GM19023 (cell line): ENCODE data around the gene FAM110C.
"Not testable (repeated sequence)": the region's sequence is repeated elsewhere in the genome, so short reads cannot be mapped to it uniquely, and the experiment has no call there.

Experiments used
- ATAC-seq: cut with Tn5 transposase; IDR thresholded peaks from one replicate; pipeline ENCODE4 v1.9.1; 2021; ENCODE audit warnings: mild to moderate bottlenecking, moderate library complexity; ENCODE audit not compliant: unreplicated experiment

FAM110C gene

DNA sequence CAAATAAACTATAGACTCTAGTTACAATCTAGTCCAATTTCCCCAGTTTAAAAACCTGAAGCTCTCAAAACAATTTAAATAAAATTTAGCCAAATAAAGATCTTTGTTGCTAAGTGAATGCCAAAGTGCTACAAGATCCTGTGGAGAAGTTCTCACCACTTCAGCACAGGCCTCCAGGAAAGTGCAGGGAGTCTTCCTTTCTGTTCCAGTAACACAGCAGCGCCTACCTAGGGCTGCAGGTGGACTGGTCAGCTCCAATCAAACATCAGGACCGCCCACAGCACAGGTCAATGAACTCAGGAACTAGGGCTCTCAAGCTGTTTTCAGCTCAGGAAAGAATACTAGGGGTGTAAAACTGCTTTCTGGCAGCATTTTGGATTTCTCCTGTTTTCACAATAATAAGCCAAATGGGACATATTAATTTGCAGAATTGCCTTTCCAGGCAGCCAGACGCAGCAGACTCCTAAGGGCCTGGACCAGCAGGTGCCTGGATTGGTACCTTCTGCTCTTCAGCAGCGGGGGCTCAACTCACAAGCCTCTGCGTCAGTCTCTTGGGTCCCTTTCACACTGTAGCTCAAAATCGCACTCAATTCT, 1.5 kb downstream of the FAM110C start:
- no peak for ATAC-seq

- no peak for ATAC-seq
Observed at GRCh38 chr2:42788-43187, 3.5 kb downstream of the FAM110C start.

DNA sequence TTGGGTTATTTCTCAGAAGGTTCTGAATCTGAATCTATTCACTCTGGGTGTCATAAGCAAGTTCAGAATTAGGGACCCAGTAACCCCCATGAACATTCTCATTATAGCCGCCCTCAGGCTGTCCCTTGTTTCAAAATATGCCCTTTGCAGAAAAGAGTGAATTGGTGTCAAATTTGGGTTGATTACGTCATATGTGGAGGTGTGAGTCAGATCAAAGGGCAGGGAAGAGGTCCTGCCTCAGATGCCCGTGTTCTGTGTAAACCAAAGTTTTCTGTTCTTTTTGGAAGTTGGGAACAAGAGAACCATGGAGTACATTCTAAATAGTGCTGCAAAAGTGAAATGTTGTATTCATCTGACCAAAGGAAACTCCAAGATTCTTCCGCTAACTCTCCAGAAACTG, 5.8 kb downstream of the FAM110C start:
- ATAC-seq = no peak

- ATAC-seq = no peak
Observed at GRCh38 chr2:38155-38554, 8.2 kb downstream of the FAM110C start.

DNA sequence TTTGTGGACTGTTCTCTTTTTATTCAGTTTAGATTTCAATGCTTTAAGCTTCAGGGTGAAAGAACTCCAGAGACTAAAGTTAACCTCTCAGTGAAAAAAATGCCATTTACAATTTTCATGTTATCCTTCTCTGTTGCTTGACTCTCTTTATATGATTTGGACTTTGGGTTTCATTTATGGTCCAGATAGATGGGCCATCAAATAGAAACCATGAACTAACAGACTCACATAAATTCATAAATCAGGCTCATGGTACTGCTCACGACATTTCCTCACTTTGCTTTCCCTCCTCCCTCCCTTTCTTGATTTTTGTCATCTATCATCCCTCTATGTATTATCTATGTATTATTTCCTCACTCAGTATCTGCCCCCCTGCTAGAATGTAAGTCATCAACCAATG, 10.0 kb downstream of the FAM110C start:
- no peak for ATAC-seq

GRCh38 chr2:35852-36251, 10.5 kb downstream of the FAM110C start:
- no peak for ATAC-seq

DNA sequence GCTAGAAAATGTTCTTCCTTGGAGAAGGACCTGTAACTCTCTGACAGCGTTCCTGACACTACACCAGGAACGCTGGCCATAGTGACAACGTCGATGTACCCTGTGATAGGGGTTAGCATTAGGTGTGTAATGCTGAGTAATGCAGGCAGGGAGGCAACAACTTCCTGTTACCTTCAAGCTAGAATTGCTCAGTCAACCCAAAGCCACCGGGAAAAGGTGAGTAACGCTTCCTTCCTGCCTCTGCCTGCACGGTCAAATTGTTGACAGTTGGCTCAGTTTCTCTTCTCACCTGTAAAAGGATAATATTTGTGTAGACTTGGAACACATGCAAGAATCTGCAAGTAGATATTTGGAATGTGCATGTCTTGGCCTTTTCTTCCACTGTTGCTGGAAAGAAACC, 12.7 kb downstream of the FAM110C start:
- ATAC-seq = no peak

- ATAC-seq = no peak
Observed at GRCh38 chr2:32068-32467, 14.2 kb downstream of the FAM110C start.

DNA sequence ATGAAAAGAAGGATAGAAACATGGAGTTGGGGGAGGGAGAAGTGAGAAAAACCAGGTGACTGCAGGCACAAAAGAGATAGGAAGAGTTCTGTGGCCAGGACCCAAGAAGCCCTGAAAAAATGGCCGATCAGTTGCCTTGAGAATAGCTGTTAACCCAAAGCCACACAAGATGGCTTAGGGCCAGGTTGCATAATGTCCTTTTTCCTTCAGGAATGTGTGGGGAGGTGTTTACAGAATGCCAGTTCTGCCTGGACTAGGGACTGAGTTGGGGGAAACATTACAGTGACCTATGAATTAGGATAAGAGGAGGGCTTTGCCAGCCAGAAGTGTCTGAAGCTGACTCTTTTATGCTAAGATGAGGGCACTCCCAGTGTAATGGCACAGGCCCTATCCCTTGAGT, 17.1 kb downstream of the FAM110C start:
- ATAC-seq = no peak

- no peak for ATAC-seq
Observed at GRCh38 chr2:28406-28975, 17.8 kb downstream of the FAM110C start.

GRCh38 chr2:26891-27290, 19.4 kb downstream of the FAM110C start:
- no peak for ATAC-seq

DNA sequence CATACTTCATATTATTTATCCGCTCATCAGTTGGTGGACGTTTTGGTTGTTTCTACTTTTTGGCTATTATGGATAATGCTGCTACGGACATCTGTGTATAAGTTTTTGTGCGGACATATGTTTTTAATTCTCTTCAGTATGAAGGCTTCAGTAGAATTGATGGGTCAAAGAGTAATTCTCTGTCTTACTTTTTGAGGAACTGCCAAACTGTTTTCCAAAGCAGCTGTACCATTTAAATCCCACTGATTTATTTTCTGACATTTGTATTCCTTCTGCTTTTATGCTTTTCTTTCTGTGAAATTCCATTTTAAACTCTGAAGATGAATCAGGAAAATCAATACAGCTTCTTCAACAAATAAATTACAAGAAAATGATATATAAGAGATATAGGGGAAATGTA, 20.8 kb downstream of the FAM110C start:
- ATAC-seq = no peak

DNA sequence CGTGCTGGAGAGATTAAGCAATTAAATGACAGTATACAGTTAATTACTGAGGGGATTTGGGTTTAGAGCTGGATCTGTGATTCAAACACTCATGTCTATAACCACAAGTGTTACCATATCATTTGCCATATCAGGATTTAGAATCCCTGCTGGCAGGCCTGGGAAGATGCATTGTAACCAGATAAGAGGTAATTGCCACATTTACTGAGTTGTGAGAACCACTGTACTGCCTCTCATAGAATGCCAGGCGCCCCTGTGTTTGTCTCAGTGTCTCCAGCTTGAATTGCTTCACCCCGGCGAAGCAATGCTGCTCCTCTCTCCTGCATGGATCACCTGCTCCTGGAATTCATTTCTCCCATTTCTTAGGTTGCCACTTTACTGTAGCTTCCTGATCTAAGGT, 21.7 kb downstream of the FAM110C start:
- ATAC-seq = not testable (repeated sequence)

DNA sequence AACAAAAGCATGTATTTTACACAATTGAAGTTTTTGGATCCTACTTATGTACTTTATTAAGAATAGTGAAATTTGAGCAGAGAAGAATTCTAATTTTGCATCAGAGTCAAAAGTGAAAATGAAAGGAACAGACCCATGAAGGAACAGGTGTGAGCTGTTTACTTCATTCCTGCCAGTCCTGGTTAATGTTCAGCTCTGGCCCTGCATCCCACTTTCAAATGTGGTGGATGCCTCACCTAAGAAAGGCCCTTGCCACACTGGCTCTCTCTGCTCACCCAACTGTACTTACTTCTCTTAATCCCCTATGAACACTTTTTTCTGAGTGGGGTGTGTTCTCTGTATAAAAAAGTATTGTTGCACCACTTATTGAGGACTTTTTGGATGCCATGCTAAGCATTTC, 22.2 kb downstream of the FAM110C start:
- peak; percentile 90 for ATAC-seq

GRCh38 chr2:23283-23682, 23.0 kb downstream of the FAM110C start:
- ATAC-seq = no peak

GRCh38 chr2:22244-22643, 24.1 kb downstream of the FAM110C start:
- not testable (repeated sequence) for ATAC-seq

- ATAC-seq = not testable (repeated sequence)
Observed at GRCh38 chr2:20259-20658, 26.0 kb downstream of the FAM110C start.

- no peak for ATAC-seq
Observed at GRCh38 chr2:19505-19904, 26.8 kb downstream of the FAM110C start.

DNA sequence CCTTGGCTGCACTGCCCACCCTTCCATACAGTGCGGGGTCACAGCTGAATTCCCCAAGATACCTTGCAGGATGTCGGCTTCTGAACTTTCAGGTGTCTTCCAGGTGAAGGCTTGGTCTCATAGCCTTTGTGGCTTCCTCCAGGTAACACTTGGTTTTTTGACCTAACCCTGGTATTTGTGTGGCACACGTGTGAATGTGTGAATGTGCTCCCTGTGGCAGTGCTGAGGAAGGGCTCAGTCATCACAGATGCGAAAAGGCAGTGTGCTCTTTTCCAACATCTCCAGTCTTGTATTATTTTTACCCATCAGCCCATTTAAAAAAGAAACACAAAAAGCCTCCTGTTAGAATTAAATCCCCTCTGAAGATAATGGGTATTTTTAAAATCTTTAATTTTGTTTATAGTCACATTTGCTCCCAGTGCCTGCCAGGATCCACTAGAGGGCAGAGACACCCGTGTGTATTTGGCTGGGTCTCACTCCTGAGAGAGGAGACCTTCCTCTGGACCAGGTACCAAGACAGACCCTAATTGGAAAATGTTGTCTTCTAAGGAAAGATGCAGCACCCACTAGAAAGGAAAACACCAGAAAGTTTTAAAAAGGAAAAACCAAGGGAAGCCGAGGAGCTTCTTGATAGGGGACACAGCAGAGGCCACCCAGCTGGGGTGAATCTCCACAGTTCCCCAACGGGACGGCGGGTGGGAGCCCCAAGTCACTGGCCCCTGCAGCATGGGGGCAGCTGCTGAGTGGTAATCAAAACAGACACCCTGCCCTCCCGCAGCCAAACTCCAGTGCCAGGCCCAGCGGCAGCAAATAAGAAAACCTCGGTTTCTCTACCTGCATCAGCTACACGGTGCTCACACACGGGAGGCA, 27.7 kb downstream of the FAM110C start:
- no peak for ATAC-seq

GRCh38 chr2:15916-16315, 30.4 kb downstream of the FAM110C start:
- ATAC-seq = not testable (repeated sequence)

DNA sequence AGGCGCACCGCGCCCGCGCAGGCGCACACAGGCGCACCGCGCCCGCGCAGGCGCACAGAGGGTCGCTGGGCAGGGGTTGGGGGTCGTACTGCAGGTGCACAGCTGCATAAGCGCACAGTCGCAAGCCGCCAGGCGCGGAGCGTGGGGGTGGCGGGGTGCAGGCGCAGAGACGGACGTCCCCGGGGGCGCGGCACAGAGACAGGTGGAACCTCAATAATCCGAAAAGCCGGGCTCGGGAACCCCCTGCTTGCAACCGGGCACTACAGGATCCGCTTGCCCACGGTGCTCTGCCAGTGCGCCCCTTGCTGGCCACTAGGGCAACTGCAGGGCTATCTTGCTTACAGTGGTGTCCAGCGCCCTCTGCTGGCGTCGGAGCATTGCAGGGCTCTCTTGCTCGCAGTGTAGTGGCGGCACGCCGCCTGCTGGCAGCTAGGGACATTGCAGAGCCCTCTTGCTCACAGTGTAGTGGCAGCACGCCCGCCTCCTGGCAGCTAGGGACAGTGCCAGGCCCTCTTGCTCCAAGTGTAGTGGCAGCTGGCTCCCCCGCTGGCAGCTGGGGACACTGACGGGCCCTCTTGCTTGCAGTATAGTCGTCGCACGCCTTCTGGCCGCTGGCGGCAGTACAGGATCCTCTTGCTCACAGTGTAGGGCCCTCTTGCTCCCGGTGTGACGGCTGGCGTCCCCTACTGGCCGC, 34.9 kb downstream of the FAM110C start:
- no peak for ATAC-seq
